ENCODE measurements around the gene SIN3A. TPM values are rescaled to one million over a fixed set of nuclear protein-coding genes. Genes with fewer than 3 reads are reported as not detected.
"Not testable (repeated sequence)": the region's sequence is repeated elsewhere in the genome, so short reads cannot be mapped to it uniquely, and the experiment has no call there.

Gene SIN3A
- total RNA-seq, 1 donor from 2014 or later: 23.1 TPM

DNA sequence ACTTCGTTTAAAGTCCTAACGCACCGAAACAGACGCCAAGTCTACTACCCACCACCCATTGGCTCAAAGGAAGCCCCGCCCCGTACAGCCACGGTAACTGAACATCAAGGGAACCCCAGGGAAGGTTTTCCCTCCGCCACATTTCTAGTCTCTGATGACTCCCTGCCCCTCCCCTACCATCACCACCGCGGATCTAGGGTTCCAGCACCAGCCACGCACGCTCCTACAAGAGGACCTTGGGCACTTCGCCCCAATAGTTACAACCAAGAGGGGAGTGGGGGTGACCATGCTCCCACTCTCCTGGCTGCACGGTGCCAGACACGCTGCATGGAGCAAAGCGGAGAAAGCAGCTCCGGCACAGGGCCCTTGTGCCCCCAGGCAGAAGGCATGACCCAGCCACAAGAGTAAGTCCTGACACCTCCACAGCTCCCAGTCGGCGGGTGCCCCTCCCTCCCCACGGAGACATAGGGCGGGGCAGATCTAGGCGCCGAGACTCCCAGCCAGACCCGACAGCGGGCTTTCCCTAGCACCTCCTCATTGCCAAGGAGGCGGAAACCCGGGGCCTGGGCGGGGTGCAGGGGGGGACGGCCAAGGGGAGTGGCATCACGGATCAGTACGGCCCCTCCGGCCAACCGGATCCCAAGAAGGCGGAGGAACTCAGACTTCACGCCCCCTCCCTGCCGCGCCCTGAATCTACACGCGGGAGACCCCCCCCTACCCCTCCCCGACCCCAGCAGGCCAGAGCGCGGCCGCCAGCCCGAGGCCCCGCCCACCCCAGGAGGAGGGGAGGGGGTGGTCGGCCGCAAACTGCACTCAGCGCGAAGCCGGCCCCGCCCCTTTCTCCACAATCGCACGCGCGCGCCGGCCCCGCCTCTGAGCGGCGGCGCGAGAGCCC is 936 bp downstream of the SIN3A start:
- DNase-seq (ENCODE audit: low read depth in 2 of 2): peak; percentile 73 to 97

DNA sequence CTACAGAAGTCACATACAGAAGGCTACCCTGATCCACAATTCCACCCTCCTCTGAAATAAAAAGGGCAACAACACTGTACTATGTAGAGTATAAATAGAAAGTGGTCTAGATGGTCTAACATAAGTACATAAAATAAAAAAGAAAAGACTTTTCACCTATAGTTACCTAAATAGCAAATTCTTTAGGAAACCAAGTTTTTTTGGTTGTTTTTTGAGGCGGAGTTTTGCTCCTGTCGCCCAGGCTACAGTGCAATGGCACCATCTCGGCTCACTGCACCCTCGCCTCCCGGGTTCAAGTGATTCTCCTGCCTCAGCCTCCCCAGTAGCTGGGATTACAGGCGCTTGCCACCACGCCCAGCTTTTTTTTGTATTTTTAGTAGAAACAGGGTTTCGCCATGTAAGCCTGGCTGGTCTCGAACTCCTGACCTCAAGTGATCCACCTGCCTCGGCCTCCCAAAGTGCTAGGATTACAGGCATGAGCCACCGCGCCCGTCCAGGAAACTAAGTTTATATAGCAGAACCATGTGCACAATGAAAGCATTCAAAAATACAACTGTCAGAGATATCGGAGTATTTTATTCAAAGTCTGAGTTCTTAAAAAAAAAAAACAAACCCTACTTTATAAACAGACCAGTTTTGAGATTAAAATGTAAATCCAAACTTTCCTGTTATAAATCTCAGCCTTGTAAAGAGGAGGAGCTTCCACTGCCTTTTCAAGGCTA is 1.7 kb downstream of the SIN3A start:
- no peak for DNase-seq (ENCODE audit: low read depth in 2 of 2)

- not testable (repeated sequence) for DNase-seq (ENCODE audit: low read depth in 2 of 2)
Measured at GRCh38 chr15:75448171-75448570, 3.3 kb downstream of the SIN3A start.

GRCh38 chr15:75446151-75446550 is 5.3 kb downstream of the SIN3A start:
- DNase-seq (ENCODE audit: low read depth in 2 of 2): no peak

GRCh38 chr15:75445324-75445723 is 6.2 kb downstream of the SIN3A start:
- DNase-seq (ENCODE audit: low read depth in 2 of 2): not testable (repeated sequence)

GRCh38 chr15:75443972-75444453 is 7.5 kb downstream of the SIN3A start:
- DNase-seq (ENCODE audit: low read depth in 2 of 2): peak; percentile 6 to 16

- no peak for DNase-seq (ENCODE audit: low read depth in 2 of 2)
Measured at GRCh38 chr15:75437721-75438120, 13.8 kb downstream of the SIN3A start.

DNA sequence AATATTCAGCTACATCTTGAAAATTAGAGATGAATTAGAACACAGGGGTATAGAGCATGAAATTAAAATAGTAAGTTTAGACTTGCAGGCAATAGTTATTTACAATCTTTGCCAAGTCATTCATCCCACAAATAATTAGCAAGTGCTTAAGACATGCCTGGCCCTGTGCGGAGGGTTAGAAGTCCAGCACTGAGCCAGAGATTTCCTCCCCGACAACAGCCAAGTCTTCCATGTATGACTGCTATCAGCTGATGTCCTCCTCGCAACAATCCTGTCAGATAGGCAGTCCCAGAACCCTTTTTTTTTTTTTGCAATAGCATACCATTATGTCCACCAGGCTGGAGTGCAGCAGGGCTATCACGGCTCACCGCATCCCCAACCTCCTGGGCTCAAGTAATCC is 14.6 kb downstream of the SIN3A start:
- DNase-seq (ENCODE audit: low read depth in 2 of 2): no peak

GRCh38 chr15:75431682-75432081 is 19.8 kb downstream of the SIN3A start:
- no peak for DNase-seq (ENCODE audit: low read depth in 2 of 2)

DNA sequence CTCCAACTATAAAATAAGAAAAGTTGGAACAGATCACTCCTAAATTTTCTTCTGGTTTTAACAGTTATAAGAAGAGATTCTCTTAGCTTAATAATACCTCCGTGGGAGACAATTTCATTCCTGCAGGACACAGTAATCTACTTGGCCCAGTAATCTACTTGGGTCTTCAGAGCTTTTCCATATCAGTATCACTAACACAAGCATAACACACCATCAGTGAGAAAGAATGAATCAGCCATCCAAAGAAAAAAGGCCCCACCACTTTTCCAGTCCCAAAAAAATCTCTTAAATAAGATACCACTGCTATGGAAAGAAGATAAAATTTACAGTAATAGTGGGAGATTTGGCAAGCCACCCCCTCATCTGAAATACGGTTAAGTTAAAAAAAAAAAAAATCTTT is 20.2 kb downstream of the SIN3A start:
- DNase-seq (ENCODE audit: low read depth in 2 of 2): no peak

- no peak for DNase-seq (ENCODE audit: low read depth in 2 of 2)
Measured at GRCh38 chr15:75430259-75430658, 21.2 kb downstream of the SIN3A start.

GRCh38 chr15:75428152-75428551 is 23.3 kb downstream of the SIN3A start:
- DNase-seq (ENCODE audit: low read depth in 2 of 2): no peak

- DNase-seq (ENCODE audit: low read depth in 2 of 2): peak in 1 of 2 donors; percentile 14
Measured at GRCh38 chr15:75425966-75426500, 25.5 kb downstream of the SIN3A start.

GRCh38 chr15:75422554-75422953 is 28.9 kb downstream of the SIN3A start:
- no peak for DNase-seq (ENCODE audit: low read depth in 2 of 2)

- DNase-seq (ENCODE audit: low read depth in 2 of 2): peak in 1 of 2 donors; percentile 59
Measured at GRCh38 chr15:75420698-75421097, 30.8 kb downstream of the SIN3A start.

- DNase-seq (ENCODE audit: low read depth in 2 of 2): peak in 1 of 2 donors; percentile 14
Measured at GRCh38 chr15:75416584-75416983, 34.9 kb downstream of the SIN3A start.

GRCh38 chr15:75410196-75410595 is 41.3 kb downstream of the SIN3A start:
- no peak for DNase-seq (ENCODE audit: low read depth in 2 of 2)

- no peak for DNase-seq (ENCODE audit: low read depth in 2 of 2)
Measured at GRCh38 chr15:75407083-75407482, 44.4 kb downstream of the SIN3A start.

- no peak for DNase-seq (ENCODE audit: low read depth in 2 of 2)
Measured at GRCh38 chr15:75403892-75404291, 47.6 kb downstream of the SIN3A start.

DNA sequence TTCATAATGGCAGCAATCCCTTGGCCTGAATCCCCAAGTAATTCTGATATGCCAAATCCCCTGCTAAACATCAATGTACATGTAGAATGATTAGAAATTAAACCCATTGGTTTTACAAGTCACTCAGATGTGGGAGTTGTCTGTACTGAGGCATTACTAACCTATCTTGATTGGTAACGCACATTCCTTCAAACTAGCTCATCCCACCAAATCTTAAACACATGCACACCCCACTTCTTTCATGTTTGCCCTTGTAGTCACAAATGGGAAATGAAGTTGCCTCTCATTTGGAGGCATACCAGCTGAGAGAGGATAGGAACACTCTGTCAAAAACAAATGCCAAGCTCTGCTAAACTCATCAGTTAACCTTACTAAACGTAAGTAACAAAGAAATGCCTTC is 54.0 kb downstream of the SIN3A start:
- no peak for DNase-seq (ENCODE audit: low read depth in 2 of 2)

DNA sequence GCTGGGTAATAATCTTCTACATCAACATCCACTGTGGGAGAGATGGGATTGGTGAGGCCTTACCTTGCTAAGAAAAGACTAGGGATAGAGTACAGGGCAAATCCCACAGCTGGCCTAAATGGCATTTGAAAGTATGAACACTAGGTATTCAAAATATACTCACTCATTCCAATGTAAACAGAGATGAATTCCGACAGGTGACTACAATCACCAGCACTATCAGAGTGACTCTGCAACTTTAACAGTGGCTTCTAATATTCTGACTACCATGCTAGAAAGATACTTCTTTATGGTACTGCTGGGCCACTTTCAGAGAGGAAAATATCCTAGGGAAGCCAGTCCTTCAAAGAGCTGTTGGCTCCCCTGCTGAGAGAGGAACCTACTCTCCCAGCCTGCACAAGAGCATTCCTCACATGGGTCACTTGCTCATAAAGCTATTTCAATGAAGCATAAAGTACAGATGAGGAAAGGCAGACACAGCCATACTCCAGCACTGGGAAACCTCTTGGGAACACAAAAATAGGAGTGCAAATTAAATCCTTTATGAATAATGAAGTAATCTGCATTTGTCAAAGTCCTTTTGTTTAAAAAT is 61.6 kb downstream of the SIN3A start:
- DNase-seq (ENCODE audit: low read depth in 2 of 2): no peak

GRCh38 chr15:75383986-75384385 is 67.5 kb downstream of the SIN3A start:
- DNase-seq (ENCODE audit: low read depth in 2 of 2): not testable (repeated sequence)

Data from dermis microvascular lymphatic vessel endothelial cell (primary cell).